ENCODE measurements around the gene PEX14.

Gene PEX14

DNA sequence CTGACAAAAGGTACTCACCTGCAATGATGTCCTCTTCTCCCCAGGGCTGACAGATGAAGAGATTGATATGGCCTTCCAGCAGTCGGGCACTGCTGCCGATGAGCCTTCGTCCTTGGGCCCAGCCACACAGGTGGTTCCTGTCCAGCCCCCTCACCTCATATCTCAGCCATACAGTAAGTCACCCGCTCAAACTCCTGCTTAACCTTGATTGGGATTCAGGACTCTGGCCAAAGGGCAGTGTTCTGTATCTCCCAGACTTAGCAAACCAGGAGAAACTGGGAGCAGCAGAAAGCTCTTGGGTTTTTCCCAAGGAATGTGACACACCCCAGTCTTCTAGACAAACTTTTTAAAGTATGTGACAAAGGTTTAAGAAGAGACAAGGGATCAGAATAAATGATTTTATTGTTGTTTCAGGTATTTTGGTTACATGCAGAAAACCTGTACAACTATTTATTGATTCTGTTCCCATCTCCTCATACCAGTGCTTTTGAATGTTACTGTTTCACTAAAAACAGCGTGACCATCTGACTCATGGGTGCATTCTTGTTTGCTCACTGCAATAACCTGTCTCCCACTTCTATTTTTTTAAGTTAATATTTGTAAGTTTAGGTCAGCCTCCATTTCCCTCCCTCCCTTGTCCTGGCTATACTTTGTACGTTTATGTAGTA is 124.6 kb downstream of the PEX14 start:
- no peak overlapping the region for H3K4me3 ChIP-seq (ENCODE audit: low read length in 2 of 2)
- no peaks in the 10 kb centered on the region for H3K9me3 ChIP-seq (ENCODE audit: control insufficient read depth in 2 of 2, low read length in 2 of 2)
- H3K27ac ChIP-seq (ENCODE audit: low read depth in 2 of 2, low read length in 2 of 2) = no peak overlapping the region
- H3K27me3 ChIP-seq (ENCODE audit: control insufficient read depth in 2 of 2, insufficient read depth in 2 of 2, low read length in 2 of 2) = no peaks in the 10 kb centered on the region
- H3K9ac ChIP-seq (ENCODE audit: low read depth in 1 of 2, low read length in 2 of 2) = no peak overlapping the region
- no peaks in the 10 kb centered on the region for H3K4me1 ChIP-seq (ENCODE audit: control insufficient read depth in 2 of 2, insufficient read depth in 2 of 2, low read length in 2 of 2)
- no peaks in the 10 kb centered on the region for H3K36me3 ChIP-seq (ENCODE audit: control insufficient read depth in 2 of 2, insufficient read depth in 2 of 2, low read length in 2 of 2)

DNA sequence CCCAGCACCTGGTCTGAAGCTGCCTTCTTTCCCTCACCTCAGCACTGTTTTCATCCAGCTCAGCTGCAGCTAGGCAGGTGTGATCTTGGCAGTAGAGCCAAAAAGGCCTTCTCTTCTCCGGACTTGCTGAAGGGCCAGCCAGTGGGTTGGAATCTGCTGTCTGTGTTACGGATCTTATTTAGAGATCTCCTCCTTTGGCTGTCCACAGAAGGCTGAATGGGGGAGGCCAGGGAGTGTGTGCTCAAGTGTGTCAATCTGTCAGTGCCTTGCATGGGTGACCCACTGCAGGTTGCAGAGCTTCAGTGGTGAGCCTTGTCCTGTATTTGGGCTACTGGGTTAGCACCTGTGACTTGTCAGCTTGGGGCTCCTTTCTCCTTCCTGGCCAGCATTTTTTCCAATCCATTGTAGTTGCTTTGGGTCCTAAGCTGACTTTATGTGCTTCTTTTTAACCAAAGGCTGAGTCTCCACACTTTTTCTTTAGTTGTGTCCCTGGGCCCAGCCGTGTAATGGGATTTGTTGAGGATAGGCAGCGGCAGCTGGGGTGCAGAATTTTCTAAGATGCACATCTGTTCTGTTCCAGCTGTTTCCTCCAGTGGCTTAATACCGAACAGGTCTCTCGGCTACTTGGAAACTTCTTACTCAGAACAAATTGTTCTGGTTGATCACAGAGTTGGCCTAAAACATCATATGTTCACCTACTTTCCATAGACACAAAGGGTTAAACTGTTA is 126.8 kb downstream of the PEX14 start:
- Histone ChIP-seq H3K4me3 (ENCODE audit: low read length in 2 of 2) (no peak overlapping the region), H3K27me3 (ENCODE audit: control insufficient read depth in 2 of 2, insufficient read depth in 2 of 2, low read length in 2 of 2) (no peaks in the 10 kb centered on the region), H3K36me3 (ENCODE audit: control insufficient read depth in 2 of 2, insufficient read depth in 2 of 2, low read length in 2 of 2) (peaks cover 0 to 5% of the 10 kb centered on the region in 2 donors), H3K9ac (ENCODE audit: low read depth in 1 of 2, low read length in 2 of 2) (no peak overlapping the region), H3K9me3 (ENCODE audit: control insufficient read depth in 2 of 2, low read length in 2 of 2) (no peaks in the 10 kb centered on the region), H3K4me1 (ENCODE audit: control insufficient read depth in 2 of 2, insufficient read depth in 2 of 2, low read length in 2 of 2) (no peaks in the 10 kb centered on the region), H3K27ac (ENCODE audit: low read depth in 2 of 2, low read length in 2 of 2) (no peak overlapping the region)

DNA sequence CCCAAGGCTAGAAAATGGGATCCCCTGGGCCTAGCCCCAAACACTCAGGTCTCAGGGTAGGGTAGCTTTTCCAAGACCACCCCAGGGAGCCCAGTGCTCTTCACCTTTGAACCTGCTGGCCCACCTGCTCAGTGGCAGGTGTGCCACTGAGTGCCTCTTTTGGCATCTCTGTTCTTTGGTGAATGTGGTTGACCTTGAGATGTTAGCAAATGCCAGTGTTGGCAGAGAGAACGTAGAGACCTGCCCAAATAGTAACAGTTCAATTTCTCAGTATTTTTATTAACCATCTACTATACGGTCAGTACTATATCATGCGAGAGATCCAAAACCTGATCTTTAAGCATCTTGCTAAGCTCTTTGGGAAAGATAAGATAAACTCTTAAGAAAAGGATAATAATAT is 128.2 kb downstream of the PEX14 start:
- Histone ChIP-seq H3K4me3 (ENCODE audit: low read length in 2 of 2) (no peak overlapping the region), H3K27me3 (ENCODE audit: control insufficient read depth in 2 of 2, insufficient read depth in 2 of 2, low read length in 2 of 2) (no peaks in the 10 kb centered on the region), H3K36me3 (ENCODE audit: control insufficient read depth in 2 of 2, insufficient read depth in 2 of 2, low read length in 2 of 2) (peaks cover 0 to 5% of the 10 kb centered on the region in 2 donors), H3K9ac (ENCODE audit: low read depth in 1 of 2, low read length in 2 of 2) (no peak overlapping the region), H3K9me3 (ENCODE audit: control insufficient read depth in 2 of 2, low read length in 2 of 2) (no peaks in the 10 kb centered on the region), H3K4me1 (ENCODE audit: control insufficient read depth in 2 of 2, insufficient read depth in 2 of 2, low read length in 2 of 2) (no peaks in the 10 kb centered on the region), H3K27ac (ENCODE audit: low read depth in 2 of 2, low read length in 2 of 2) (no peak overlapping the region)

DNA sequence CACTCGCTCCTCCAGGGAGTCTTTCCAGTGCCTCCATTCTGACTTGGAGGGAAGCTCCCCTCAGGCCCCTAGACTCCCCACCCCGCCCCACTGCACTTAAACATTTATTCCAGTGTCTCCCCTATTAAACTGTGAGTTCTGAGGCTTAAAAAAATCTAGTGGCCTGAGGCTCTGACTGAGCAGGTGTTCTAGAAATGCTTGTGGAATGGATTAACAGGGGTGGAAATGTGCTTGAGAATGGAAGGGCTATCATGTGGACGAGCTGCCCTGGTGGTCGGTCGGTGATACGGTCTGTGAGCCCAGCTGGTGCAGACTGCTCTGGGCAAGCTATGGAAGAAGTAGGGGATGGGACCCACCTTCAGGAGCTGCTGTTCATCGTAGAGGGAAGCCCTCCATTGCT is 130.2 kb downstream of the PEX14 start:
- H3K27ac ChIP-seq (ENCODE audit: low read depth in 2 of 2, low read length in 2 of 2) = no peak overlapping the region
- no peak overlapping the region for H3K9ac ChIP-seq (ENCODE audit: low read depth in 1 of 2, low read length in 2 of 2)
- no peaks in the 10 kb centered on the region for H3K4me1 ChIP-seq (ENCODE audit: control insufficient read depth in 2 of 2, insufficient read depth in 2 of 2, low read length in 2 of 2)
- H3K36me3 ChIP-seq (ENCODE audit: control insufficient read depth in 2 of 2, insufficient read depth in 2 of 2, low read length in 2 of 2) = peaks cover 0 to 5% of the 10 kb centered on the region in 2 donors
- H3K9me3 ChIP-seq (ENCODE audit: control insufficient read depth in 2 of 2, low read length in 2 of 2) = no peaks in the 10 kb centered on the region
- H3K27me3 ChIP-seq (ENCODE audit: control insufficient read depth in 2 of 2, insufficient read depth in 2 of 2, low read length in 2 of 2) = no peaks in the 10 kb centered on the region
- H3K4me3 ChIP-seq (ENCODE audit: low read length in 2 of 2) = no peak overlapping the region

DNA sequence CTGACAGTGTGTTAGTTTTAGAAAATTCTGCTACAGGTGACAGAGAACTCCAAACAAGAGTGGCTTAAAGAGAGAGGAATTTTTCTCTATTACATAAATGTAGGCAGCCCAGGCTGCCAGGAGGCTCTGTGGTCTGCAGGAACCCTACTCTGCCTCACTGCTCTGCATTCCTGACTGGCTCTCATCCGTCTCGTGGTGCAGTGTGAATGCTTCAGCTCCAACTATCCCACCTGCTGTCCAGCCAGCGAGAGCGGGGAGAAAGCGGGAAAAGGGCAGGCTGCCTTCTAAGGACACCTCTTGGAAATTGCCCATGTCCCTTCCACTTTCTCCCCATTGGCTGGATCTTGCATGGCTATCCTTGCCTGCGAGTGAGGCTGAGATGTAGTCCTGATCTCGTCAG is 131.3 kb downstream of the PEX14 start:
- Histone ChIP-seq H3K27me3 (ENCODE audit: control insufficient read depth in 2 of 2, insufficient read depth in 2 of 2, low read length in 2 of 2) (no peaks in the 10 kb centered on the region), H3K27ac (ENCODE audit: low read depth in 2 of 2, low read length in 2 of 2) (no peak overlapping the region), H3K9ac (ENCODE audit: low read depth in 1 of 2, low read length in 2 of 2) (no peak overlapping the region), H3K9me3 (ENCODE audit: control insufficient read depth in 2 of 2, low read length in 2 of 2) (no peaks in the 10 kb centered on the region), H3K4me1 (ENCODE audit: control insufficient read depth in 2 of 2, insufficient read depth in 2 of 2, low read length in 2 of 2) (no peaks in the 10 kb centered on the region), H3K4me3 (ENCODE audit: low read length in 2 of 2) (no peak overlapping the region), H3K36me3 (ENCODE audit: control insufficient read depth in 2 of 2, insufficient read depth in 2 of 2, low read length in 2 of 2) (peaks cover 0 to 5% of the 10 kb centered on the region in 2 donors)

DNA sequence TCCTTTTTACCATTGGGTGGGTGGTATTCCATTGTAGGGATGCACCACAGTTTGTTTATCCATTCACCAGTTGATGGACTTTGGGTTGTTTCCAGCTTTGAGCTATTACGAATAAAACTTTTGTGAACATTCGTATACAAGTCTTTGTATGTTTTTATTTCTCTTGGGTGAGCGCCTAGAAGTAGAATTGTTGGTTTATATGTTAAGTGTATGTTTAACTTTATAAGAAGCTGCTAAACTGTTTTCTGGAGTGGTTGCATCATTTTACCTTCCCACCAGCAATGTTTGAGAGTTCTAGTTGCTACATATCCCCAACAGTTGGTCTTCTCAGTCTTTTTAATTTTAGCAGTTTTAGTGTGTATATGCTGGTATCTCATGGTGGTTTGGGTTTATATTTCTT is 132.5 kb downstream of the PEX14 start:
- Histone ChIP-seq H3K9ac (ENCODE audit: low read depth in 1 of 2, low read length in 2 of 2) (no peak overlapping the region), H3K4me1 (ENCODE audit: control insufficient read depth in 2 of 2, insufficient read depth in 2 of 2, low read length in 2 of 2) (no peaks in the 10 kb centered on the region), H3K36me3 (ENCODE audit: control insufficient read depth in 2 of 2, insufficient read depth in 2 of 2, low read length in 2 of 2) (peaks cover 0 to 5% of the 10 kb centered on the region in 2 donors), H3K27ac (ENCODE audit: low read depth in 2 of 2, low read length in 2 of 2) (no peak overlapping the region), H3K4me3 (ENCODE audit: low read length in 2 of 2) (no peak overlapping the region), H3K9me3 (ENCODE audit: control insufficient read depth in 2 of 2, low read length in 2 of 2) (no peaks in the 10 kb centered on the region), H3K27me3 (ENCODE audit: control insufficient read depth in 2 of 2, insufficient read depth in 2 of 2, low read length in 2 of 2) (no peaks in the 10 kb centered on the region)

DNA sequence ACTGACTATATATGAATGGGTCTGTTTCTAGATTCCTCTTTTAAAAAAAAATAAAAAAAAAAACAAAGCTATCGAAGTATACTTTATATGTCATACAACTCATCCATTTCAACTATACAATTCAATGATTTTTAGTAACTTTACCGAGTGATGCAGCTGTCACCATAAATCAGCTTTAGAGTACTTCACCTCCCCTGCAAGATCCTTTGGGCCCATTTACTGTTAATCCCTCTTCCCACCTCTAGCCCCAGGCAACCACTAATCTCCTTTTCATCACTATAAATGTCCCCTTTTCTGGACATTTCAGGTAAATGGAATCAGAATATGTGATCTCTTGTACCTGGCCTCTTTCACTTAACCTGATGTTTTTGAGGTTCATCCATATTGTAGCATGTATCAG is 133.9 kb downstream of the PEX14 start:
- Histone ChIP-seq H3K36me3 (ENCODE audit: control insufficient read depth in 2 of 2, insufficient read depth in 2 of 2, low read length in 2 of 2) (peaks cover 0 to 5% of the 10 kb centered on the region in 2 donors), H3K9ac (ENCODE audit: low read depth in 1 of 2, low read length in 2 of 2) (no peak overlapping the region), H3K9me3 (ENCODE audit: control insufficient read depth in 2 of 2, low read length in 2 of 2) (no peaks in the 10 kb centered on the region), H3K4me1 (ENCODE audit: control insufficient read depth in 2 of 2, insufficient read depth in 2 of 2, low read length in 2 of 2) (no peaks in the 10 kb centered on the region), H3K27me3 (ENCODE audit: control insufficient read depth in 2 of 2, insufficient read depth in 2 of 2, low read length in 2 of 2) (no peaks in the 10 kb centered on the region), H3K4me3 (ENCODE audit: low read length in 2 of 2) (no peak overlapping the region), H3K27ac (ENCODE audit: low read depth in 2 of 2, low read length in 2 of 2) (no peak overlapping the region)

DNA sequence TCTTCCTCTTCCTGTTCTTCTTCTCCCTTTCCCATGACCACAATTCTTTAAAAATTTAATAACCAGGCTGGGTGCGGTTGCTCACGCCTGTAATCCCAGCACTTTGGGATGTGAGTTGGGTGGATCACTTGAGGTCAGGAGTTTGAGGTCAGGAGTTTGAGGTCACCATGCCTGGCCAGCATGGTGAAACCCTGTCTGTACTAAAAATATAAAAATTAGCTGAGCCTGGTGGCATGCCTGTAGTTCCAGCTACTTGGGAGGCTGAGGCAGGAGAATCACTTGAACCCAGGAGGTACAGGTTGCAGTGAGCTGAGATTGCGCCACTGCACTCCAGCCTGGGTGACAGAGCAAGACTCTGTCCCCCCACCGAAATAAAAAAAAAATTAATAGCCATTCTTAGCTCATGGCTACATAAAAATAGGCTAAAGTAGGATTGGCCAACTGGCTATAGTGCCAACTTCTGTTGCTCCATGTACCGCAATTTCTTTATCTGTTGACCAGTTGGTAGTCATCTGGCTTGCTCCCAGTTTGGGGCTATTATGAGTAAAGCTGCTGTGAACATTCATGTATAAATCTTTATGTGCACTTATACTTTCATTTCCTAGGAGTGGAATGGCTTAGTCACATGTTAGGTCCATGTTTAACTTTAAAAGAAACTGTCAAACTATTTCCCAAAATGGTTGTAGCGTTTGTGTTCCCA is 136.3 kb downstream of the PEX14 start:
- Histone ChIP-seq H3K9ac (ENCODE audit: low read depth in 1 of 2, low read length in 2 of 2) (no peak overlapping the region), H3K9me3 (ENCODE audit: control insufficient read depth in 2 of 2, low read length in 2 of 2) (no peaks in the 10 kb centered on the region), H3K4me1 (ENCODE audit: control insufficient read depth in 2 of 2, insufficient read depth in 2 of 2, low read length in 2 of 2) (no peaks in the 10 kb centered on the region), H3K27me3 (ENCODE audit: control insufficient read depth in 2 of 2, insufficient read depth in 2 of 2, low read length in 2 of 2) (no peaks in the 10 kb centered on the region), H3K36me3 (ENCODE audit: control insufficient read depth in 2 of 2, insufficient read depth in 2 of 2, low read length in 2 of 2) (peaks cover 0 to 2% of the 10 kb centered on the region in 2 donors), H3K27ac (ENCODE audit: low read depth in 2 of 2, low read length in 2 of 2) (no peak overlapping the region), H3K4me3 (ENCODE audit: low read length in 2 of 2) (no peak overlapping the region)

DNA sequence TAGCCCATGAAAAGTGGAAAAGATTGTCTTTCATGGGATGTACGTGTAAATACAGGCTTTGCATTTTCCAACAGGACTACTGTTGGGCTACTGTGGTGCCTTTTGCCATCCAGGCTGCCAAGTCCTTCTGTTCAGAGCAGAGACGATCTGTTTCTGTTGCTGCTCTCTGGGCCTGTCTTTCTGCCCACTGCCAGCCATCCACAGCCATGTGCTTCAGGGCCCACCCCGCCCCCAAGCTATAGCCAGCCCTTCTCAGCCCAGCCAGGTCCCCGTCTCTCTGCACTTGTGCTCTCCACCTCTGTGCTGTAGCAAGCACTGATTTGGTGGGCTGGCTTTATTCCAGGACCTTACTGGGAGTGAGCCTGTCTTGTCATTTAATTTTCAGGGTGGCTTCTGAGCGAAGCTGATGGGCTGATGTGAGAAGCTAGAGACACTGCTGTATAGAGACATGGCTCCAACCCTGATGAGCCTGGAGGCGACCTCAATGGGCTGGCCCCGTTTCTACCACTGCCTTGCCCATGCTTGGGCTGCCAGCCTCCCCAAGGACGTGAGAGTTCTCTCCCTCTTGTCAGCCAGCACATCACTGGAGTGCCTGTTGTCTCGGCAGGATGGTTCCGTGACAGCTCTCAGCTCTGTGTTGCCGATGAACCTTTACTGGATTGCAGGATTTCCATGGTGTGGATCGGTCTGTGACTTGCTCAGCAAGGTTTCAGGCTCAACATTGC is 137.8 kb downstream of the PEX14 start:
- H3K27me3 ChIP-seq (ENCODE audit: control insufficient read depth in 2 of 2, insufficient read depth in 2 of 2, low read length in 2 of 2) = no peaks in the 10 kb centered on the region
- H3K36me3 ChIP-seq (ENCODE audit: control insufficient read depth in 2 of 2, insufficient read depth in 2 of 2, low read length in 2 of 2) = no peaks in the 10 kb centered on the region
- no peaks in the 10 kb centered on the region for H3K9me3 ChIP-seq (ENCODE audit: control insufficient read depth in 2 of 2, low read length in 2 of 2)
- H3K9ac ChIP-seq (ENCODE audit: low read depth in 1 of 2, low read length in 2 of 2) = no peak overlapping the region
- H3K4me3 ChIP-seq (ENCODE audit: low read length in 2 of 2) = no peak overlapping the region
- no peak overlapping the region for H3K27ac ChIP-seq (ENCODE audit: low read depth in 2 of 2, low read length in 2 of 2)
- H3K4me1 ChIP-seq (ENCODE audit: control insufficient read depth in 2 of 2, insufficient read depth in 2 of 2, low read length in 2 of 2) = no peaks in the 10 kb centered on the region

DNA sequence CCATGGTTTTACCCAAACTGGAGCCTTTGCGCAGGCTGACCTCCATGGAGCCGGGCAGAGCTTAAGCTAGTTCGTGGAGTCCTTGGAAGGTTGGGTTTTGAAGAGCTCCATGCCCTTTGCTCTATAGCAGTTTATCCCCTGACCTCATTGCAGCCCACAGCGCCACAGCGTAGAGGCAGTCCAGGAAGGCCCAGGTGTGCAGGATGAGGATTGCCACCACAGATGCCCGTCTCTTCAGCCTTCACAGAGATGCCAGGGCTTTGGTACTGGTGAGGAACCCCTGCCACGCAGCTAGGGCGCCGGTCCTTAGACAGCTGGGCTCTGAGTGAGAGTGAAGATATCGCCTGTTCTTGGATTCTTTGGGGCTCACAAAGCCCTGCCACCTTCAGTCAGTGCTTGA is 138.6 kb downstream of the PEX14 start:
- H3K9me3 ChIP-seq (ENCODE audit: control insufficient read depth in 2 of 2, low read length in 2 of 2) = no peaks in the 10 kb centered on the region
- no peak overlapping the region for H3K9ac ChIP-seq (ENCODE audit: low read depth in 1 of 2, low read length in 2 of 2)
- H3K36me3 ChIP-seq (ENCODE audit: control insufficient read depth in 2 of 2, insufficient read depth in 2 of 2, low read length in 2 of 2) = no peaks in the 10 kb centered on the region
- no peak overlapping the region for H3K27ac ChIP-seq (ENCODE audit: low read depth in 2 of 2, low read length in 2 of 2)
- no peaks in the 10 kb centered on the region for H3K27me3 ChIP-seq (ENCODE audit: control insufficient read depth in 2 of 2, insufficient read depth in 2 of 2, low read length in 2 of 2)
- no peak overlapping the region for H3K4me3 ChIP-seq (ENCODE audit: low read length in 2 of 2)
- H3K4me1 ChIP-seq (ENCODE audit: control insufficient read depth in 2 of 2, insufficient read depth in 2 of 2, low read length in 2 of 2) = no peaks in the 10 kb centered on the region
